ENCODE results near the gene ACSS3.

GRCh38 chr12:81245907-81246570 lies 168.2 kb downstream of the ACSS3 start:
- TF ChIP-seq PBX3 (CRISPR knock-in tag; IDR thresholded peaks at IDR 0.05) (no peak), ZBTB7A (tag by site-specific recombination; IDR thresholded peaks at IDR 0.05; ENCODE audit: low read depth) (no peak), CTCF (tag by site-specific recombination; IDR thresholded peaks at IDR 0.05) (no peak), ZNF639 (tag by site-specific recombination; IDR thresholded peaks at IDR 0.05) (no peak), ZNF132 (tag by site-specific recombination; IDR thresholded peaks at IDR 0.05; ENCODE audit: borderline replicate concordance) (no peak)
